Panc1 (cell line): ENCODE measurements around the gene GATAD2B. TPM values are rescaled to one million over a fixed set of nuclear protein-coding genes. Genes with fewer than 3 reads are reported as not detected.

Source experiments
- ATAC-seq: fragments of 200-7000 bp; cut with Tn5 transposase; 2 replicates; pipeline ENCODE4 v1.9.1; 2020; ENCODE audit warnings: mild to moderate bottlenecking, moderate library complexity
- BruUV-seq: library from RNA; stranded (reverse); fragments of 400-500 nt; replicated peaks from 2 replicates; lab custom pipeline; 2021; lab: Mats Ljungman, UMichigan
- CTCF ChIA-PET: fragments of 300-600 bp; sonication (Branson Sonifier 250); formaldehyde crosslinking; loops from one replicate; lab custom pipeline; 2022; ENCODE audit warnings: antibody characterized with exemption; lab: Charles Lee
- POLR2A ChIA-PET: fragments of 300-600 bp; sonication (Branson Sonifier 250); formaldehyde crosslinking; loops from one replicate; lab custom pipeline; 2022; ENCODE audit warnings: antibody characterized with exemption; lab: Charles Lee
- DNase-seq: peaks from one replicate; pipeline ENCODE4 v3.0.0-alpha.2; 2010; ENCODE audit warnings: low read depth, low spot score
- H3K27ac ChIP-seq: 2 replicates; pipeline ENCODE4 v1.5.1; 2011; ENCODE audit warnings: mild to moderate bottlenecking, low read length, inconsistent platforms
- H3K27me3 ChIP-seq: fragments of 200-500 bp; sonication (Bioruptor generic); 2 replicates; pipeline ENCODE4 v1.6.0; 2014; ENCODE audit warnings: low read length, inconsistent platforms; ENCODE audit not compliant: control insufficient read depth, insufficient read depth
- H3K36me3 ChIP-seq: fragments of 200-500 bp; sonication (Bioruptor generic); 2 replicates; pipeline ENCODE4 v1.5.1; 2014; ENCODE audit warnings: inconsistent platforms, mild to moderate bottlenecking, low read length, moderate library complexity; ENCODE audit not compliant: control insufficient read depth, insufficient read depth
- H3K4me1 ChIP-seq: 2 replicates; pipeline ENCODE4 v1.5.1; 2011; ENCODE audit warnings: inconsistent platforms, mild to moderate bottlenecking, low read length, moderate library complexity; ENCODE audit not compliant: control insufficient read depth, insufficient read depth
- H3K4me3 ChIP-seq, 2 experiments: 2 replicates each; pipeline ENCODE4 v1.5.1; 2011 to 2012; ENCODE audit warnings: low read depth in 2 of 2, low read length in 2 of 2, mild to moderate bottlenecking in 2 of 2, inconsistent platforms in 1 of 2, moderate library complexity in 1 of 2
- H3K9me3 ChIP-seq: fragments of 200-500 bp; sonication (Bioruptor generic); 2 replicates; pipeline ENCODE4 v1.5.1; 2014; ENCODE audit warnings: low read depth, mild to moderate bottlenecking, inconsistent platforms, low read length, moderate library complexity; ENCODE audit not compliant: control insufficient read depth, insufficient read depth
- CTCF ChIP-seq: fragments of 450-650 bp; IDR thresholded peaks from 2 replicates; pipeline ENCODE4 v1.5.1; 2017; ENCODE audit warnings: mild to moderate bottlenecking
- POLR2AphosphoS5 ChIP-seq: IDR thresholded peaks from 2 replicates; pipeline ENCODE4 v1.6.1; 2012; ENCODE audit warnings: mild to moderate bottlenecking, low read depth, low read length, moderate library complexity
- REST ChIP-seq, 2 experiments: IDR thresholded peaks; 2 replicates each; pipeline ENCODE4 v1.6.1; 2011 to 2012; ENCODE audit warnings: low read depth in 2 of 2, control low read depth in 1 of 2, low read length in 1 of 2, mild to moderate bottlenecking in 1 of 2, moderate library complexity in 1 of 2; ENCODE audit not compliant: insufficient read depth in 1 of 2
- SIN3A ChIP-seq: IDR thresholded peaks from 2 replicates; pipeline ENCODE4 v1.6.1; 2012; ENCODE audit warnings: low read depth, mild to moderate bottlenecking, low read length, moderate library complexity, borderline replicate concordance; ENCODE audit not compliant: insufficient read depth
- TCF7L2 ChIP-seq: IDR thresholded peaks from 2 replicates; pipeline ENCODE4 v1.6.1; 2011; ENCODE audit warnings: mild to moderate bottlenecking, low read depth, low read length, inconsistent platforms
- in situ Hi-C: cut with HindIII; loops from 2 replicates; pipeline ENCODE4 v1.10.0; 2016; ENCODE audit warnings: low sequenced_read_pairs, low pct_unique_long_range_greater_than_20kb
- intact Hi-C: fragments of 100-400 bp; cut with micrococcal nuclease; formaldehyde crosslinking; loops from one replicate; pipeline ENCODE4 v1.10.0; 2022; ENCODE audit not compliant: unreplicated experiment
- total RNA-seq: library from RNA; stranded (reverse); gene quantifications from one replicate; pipeline ENCODE4 v1.2.1, GENCODE V29; 2021; ENCODE audit not compliant: unreplicated experiment

The GATAD2B gene
- total RNA-seq, 1 experiment from 2014 or later = 47.2 TPM

GRCh38 chr1:153866045-153866850 is 56.5 kb downstream of the GATAD2B start:
- in situ Hi-C loops = no loop called here
- Histone ChIP-seq H3K27me3 (no peaks in the 10 kb centered on the region), H3K4me3 (no peak overlapping the region), H3K9me3 (no peaks in the 10 kb centered on the region), H3K27ac (no peak overlapping the region), H3K4me1 (no peaks in the 10 kb centered on the region), H3K36me3 (no peaks in the 10 kb centered on the region)
- no peak for DNase-seq
- intact Hi-C loops = no loop called here
- no peak for ATAC-seq
- POLR2A ChIA-PET = interaction anchor here (0.6 kb wide), 1 partner anchor 222 kb away, joined by 7 read pairs; no protein-coding TSS in a partner anchor
- CTCF ChIA-PET = no interaction called here
- TF ChIP-seq REST (IDR thresholded peaks at IDR 0.05; ENCODE audit: insufficient read depth in 1 of 2, low read depth in 2 of 2, low read length in 1 of 2) = no peak
- no peak for TF ChIP-seq POLR2AphosphoS5
- no peak for TF ChIP-seq CTCF
- no peak for TF ChIP-seq SIN3A
- TF ChIP-seq TCF7L2 = no peak
- BruUV-seq = TSS peak; percentile 60

GRCh38 chr1:153860285-153860684 is 62.5 kb downstream of the GATAD2B start:
- Histone ChIP-seq H3K27me3 (no peaks in the 10 kb centered on the region), H3K4me1 (no peaks in the 10 kb centered on the region), H3K9me3 (no peaks in the 10 kb centered on the region), H3K4me3 (no peak overlapping the region), H3K36me3 (no peaks in the 10 kb centered on the region), H3K27ac (no peak overlapping the region)
- intact Hi-C loops = no loop called here
- ATAC-seq (no peak), DNase-seq (no peak)
- ChIA-PET CTCF (no interaction called here), POLR2A (no interaction called here)
- in situ Hi-C loops = no loop called here
- TF ChIP-seq POLR2AphosphoS5 (no peak), TCF7L2 (no peak), CTCF (no peak), REST (IDR thresholded peaks at IDR 0.05; ENCODE audit: insufficient read depth in 1 of 2, low read depth in 2 of 2, low read length in 1 of 2) (no peak), SIN3A (no peak)
- no TSS peak for BruUV-seq
